CD4-positive, alpha-beta T cell treated with Interleukin-17A for 4 hours (primary cell): ENCODE data around the gene PBX3.

Source experiments
- DNase-seq: peaks from one replicate; pipeline ENCODE4 v3.0.0-alpha.2; 2020; ENCODE audit warnings: mixed read lengths

Gene PBX3

DNA sequence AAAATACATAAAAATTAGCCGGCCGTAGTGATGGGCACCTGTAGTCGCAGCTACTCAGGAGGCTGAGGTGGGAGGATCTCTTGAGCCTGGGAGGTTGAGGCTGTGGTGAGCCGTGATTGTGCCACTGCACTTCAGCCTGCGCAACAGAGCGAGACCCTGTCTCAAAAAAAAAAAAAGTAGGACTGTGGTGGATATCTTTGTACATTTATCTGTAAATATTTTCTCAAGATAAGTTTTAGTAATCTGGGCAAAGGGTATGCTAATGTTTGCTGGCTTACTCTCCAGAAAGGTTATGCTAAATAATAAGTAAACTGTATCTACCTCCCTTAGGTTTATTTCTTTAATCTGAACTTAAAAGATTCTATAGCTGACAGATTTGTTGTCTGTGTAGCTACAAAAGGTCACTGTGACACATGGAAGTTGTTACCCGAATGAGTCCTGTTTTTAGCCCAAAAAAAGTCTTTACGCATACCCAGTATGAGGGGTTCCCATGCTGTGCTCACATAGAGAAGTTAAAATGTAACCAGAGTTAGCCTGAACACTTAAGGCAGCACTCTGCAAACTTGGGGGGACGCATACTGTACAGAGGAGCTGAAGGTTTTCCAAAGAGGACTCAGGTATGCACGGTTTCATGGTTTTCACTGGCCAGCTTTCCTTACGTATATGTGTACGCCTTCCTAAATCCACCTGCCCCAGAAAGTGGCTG, 206.3 kb downstream of the PBX3 start:
- no peak for DNase-seq

DNA sequence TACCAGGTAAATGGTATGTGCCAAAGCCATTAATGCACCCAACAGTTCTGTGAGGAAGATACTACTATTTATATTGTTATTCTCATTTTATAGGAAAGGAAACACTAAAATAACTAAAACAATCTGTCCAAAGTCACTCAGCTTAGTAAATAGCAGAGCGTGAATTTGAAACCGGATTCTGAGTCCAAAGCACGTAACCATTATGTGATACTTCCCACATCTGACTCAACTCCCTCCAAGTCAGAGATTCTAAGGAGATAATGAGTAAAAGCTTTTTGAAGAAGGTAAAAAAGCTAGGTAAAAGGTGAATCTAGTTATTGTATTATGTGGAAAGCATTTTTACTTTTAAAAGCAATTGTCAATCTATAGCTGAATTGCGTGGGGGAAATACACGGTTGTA, 208.9 kb downstream of the PBX3 start:
- DNase-seq = no peak

DNA sequence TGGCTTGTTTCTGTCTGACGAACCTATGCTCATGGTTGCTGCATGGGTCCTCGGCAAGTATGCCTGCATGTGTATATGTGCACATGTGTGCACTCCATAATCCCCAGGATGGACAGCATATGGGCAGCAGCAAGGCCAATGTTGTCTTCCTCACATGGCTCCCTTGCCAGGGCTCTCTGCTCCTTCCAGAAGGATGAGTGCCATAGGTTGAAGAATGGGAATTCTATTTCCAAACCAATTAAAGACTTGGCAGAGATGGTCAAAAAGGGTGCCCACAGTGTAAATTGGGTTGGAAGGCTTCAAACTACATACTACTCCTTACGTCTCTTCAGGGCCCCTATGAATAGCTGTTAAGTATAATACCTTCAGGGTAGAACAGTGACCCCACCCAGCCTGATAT, 212.1 kb downstream of the PBX3 start:
- DNase-seq = no peak

DNA sequence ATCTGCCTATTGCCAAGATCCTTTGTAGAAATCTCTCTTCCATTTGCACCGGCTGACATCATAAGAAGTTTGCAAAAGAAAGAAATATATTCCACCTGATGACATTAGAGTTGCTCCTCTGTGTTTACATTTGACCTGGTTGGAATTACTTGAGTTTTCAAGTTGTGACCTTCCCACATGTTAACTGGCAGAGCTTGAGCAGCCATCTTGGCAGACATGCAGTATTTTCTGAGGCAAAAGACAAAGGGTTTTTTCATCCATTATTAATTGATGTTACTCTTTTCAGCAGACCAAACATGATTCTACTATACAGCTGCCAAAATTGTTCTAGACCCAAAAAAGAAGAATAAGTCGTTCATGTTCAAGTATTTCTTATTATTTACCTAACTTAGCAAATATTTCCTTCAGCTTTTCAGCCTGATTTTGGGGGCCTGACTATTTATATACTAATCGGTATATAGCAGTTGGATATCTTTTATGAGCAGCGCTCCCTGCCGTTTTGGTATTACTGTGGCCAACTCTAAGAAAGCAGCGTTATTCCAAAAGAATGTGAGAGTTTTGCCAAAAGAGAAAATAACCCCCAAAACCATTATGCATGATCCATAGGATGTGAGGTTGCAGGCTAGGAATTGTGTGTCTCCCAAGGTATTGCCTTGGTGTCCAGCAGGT, 212.9 kb downstream of the PBX3 start:
- no peak for DNase-seq

DNA sequence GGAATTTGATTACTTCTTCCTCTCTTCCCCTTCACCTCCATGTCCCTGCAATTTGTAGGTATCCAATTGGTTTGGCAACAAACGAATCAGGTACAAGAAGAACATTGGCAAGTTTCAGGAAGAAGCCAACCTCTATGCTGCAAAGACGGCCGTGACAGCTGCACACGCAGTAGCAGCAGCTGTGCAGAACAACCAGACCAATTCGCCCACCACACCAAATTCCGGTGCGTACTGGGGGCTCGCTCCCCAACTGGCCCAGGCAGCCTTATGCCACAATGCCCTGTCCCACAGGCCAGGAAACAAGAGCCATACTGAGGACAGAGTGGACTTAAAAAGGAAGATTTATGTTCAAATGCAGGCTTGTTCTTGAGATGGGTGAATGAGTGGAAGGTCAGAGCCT, 213.5 kb downstream of the PBX3 start:
- DNase-seq = no peak

DNA sequence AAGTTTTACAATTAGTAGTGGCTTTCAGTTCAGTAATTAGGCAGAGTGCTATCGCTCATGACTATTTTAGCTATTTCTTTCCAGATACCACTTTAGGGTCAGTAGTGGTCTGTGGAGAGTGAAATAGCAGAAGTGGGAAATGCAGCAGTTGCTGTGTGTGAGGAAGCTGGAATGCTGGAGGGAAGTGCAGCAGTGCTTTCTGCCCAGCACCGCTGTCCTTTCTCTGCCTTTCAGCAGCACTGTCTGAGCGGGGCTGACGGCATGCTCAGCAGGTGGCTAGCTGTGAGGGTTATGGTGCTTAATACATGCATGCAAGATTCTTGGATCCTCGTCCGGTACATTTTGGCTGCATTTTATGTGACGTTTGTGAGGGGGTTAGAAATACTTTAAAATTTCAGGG, 213.9 kb downstream of the PBX3 start:
- DNase-seq = no peak

DNA sequence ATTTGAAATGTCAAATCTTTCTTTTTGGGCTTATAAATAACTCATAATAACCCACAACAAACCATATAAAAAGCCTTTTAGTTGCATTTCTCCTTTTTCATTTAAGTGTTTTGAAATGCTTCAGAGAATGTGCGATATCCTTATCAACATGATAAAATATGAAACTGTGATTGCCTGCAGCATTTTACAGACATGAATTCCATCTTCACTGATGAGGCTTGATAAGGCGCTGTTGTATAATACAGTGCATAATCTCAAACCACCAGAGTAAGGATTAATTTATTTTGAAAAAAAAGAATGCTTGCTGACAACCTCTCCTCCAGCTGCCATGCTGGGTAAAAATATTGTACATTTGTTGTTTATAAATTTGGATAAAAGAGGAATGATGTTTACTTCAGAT, 216.8 kb downstream of the PBX3 start:
- DNase-seq = no peak

DNA sequence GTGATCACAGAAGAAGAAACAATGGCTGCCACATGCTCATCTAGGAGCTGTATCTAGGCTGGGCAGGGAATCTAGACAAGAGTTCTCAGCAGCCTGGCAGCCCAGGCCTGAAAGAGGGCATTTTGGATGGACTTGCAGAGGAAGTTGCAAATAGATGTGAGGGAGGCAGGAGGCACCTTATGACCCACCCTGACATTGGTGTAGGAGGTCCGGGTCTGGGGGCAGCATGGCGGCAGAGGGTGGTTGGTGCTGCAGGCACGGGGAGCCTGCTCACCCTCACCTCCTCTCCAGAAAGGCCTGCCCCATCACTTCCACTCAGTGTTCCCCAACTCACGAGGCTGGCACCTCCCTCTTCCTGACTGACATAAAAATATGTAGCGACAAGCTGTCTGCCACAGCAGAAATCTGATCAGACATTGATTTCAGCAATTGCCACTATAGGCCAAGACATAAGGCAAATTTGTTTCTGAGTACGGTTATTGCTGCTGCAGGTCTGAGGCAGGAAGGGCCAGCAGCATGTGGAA, 217.6 kb downstream of the PBX3 start:
- no peak for DNase-seq

DNA sequence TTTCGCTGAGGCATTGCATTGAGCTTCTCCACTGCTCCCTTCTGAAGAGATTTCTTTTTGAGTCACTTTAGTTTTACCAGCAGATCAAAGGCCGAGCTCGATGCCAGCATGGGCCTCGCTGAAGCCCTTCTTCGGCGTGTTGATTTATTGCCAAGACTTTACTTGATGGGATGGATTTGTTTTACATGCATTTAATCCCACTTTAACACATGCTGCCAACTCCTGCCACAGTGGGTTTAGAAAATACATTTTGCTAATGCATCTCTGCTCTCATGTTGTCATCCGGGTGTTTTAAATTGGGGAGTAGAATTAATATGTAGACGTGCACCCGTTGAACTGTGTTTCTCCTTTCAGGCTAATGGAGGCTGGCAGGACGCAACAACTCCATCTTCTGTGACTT, 218.3 kb downstream of the PBX3 start:
- DNase-seq = no peak

DNA sequence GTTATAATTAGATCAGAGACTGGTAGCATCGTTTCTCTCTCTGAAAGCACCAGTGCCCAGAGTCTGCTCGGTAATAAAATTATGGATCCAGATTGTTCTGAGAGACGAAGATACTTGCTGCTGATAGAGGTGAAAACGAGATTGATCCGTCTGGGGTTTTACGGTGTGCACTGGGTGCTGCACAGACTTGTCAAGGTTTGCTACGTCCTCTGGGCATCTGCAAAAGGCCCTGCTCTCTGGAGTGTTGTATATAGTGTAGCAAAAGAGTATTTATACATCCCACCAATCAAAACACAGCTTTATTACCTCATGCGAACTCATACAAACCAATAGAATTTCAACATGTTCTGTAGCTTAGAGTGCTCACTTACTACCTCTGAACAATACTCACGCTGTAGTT, 219.3 kb downstream of the PBX3 start:
- DNase-seq = no peak

DNA sequence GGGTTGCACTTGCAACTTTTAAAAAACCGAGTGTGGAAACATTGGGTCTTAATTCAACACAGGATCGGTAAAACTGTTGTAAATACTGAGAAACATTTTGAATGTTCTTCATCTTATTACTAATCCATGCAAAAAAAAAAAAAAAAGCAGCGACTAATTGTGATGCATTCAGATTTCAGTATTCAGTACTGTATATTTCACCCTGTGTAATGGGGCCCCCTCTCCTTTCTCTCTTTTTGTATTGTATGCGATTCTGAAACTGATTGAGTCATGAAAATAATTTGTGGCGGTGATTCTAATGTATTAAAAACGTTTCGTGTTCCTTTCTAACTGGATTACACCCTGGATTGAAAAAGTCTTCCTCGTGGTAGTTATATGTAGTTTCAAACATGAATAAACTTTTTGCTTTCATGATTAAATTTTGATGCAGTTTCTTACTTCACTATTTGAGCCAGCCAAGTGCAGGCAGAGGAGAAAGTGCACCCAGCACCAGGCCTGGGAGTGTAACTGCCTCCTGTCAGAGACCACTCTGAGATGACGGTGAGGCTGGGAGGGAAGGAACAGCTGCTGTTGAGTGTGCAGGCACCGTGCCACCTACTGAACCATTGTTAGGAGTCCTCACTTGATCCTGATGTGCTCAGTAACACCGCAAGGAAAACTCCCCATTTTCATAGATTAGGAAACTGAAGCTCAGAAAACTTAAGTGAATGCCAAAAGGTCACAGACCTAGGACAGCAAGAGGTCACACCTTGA, 220.0 kb downstream of the PBX3 start:
- no peak for DNase-seq

DNA sequence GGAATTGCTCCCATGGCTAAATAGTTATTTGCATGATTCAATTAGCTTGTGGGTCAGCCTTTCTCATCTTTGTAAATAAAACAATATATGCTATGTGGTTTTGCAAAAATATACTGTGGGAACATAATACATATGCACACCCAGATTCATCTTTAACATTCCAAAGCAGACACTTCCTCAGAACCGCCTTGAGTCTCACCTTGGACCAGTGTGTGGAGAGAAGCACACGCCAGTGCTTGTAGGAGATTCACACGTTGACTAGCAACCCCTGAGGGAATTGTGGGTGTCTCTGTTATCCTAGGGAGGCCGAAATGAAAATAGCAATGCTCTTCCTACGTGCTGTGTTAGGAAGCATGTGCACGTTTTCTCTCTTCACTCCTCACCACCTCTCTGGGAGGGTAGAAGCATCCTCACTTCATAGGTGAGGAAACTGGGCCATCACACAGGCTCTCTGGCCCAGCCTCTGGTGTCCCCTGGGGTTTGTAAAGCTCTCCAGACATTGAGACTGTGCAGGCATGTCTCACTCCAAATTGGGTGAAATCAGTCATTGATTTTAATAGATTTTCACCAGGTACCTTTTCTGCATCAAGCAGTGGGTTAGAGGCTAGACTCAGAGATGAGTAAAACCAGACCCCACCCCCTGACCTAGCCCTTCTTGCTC, 221.7 kb downstream of the PBX3 start:
- DNase-seq = no peak

DNA sequence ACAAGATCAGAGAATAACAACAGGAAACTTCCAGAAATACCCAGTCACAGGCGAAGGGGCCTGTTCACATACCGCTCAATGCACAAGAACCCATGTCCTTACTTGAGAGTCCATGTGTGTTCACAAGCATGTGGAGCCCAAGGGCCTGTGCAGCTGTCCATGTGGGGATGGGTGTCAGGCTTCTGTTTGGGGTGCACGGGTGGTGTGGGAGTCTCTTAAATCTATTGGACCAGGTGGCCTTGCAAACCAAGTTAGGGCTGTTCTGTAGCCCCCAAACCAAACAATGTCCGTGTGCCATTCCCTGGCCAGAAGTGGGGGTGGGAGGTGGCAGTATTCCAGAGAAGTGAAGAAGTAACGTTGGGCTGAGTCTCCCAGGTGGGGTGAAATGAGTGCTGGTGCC, 222.3 kb downstream of the PBX3 start:
- no peak for DNase-seq

DNA sequence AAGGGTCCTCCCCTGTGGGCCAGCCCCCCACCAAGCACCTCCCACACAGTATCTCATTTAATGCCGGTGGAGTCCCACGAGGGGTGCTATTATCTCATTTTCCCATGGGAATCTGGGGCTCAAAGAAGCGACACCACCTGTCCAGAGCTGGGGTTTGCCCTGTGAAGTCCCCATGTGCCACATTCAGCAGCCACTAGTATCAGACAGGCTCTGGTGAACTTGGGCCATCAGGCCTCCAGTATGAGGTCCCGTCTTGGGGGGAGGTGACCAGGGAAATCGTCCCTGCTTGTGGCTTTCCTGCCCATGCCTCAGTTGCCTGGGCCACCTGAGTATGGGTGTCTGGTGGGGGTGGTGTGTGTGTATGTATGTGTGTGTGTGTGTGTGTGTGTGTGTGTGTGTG, 222.7 kb downstream of the PBX3 start:
- DNase-seq = no peak

DNA sequence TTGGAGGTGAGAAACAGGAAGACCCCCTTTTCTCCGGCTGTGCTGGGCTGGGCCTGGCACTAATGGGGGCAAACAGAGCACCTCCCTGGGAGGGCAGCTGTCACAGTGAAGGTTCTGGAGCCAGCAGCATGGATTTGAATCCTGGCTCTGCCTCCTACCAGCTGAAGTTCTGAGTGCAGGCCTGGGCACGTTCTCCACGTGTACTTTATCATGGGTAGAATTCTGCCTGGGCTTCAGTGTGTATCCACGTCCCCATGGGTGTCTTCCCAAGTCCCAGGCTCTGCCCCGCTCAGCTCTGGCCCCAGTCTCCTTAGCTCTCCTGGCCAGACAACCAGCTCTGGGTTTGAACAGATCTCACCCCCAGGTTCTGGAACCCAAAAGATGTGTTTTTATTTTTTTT, 223.2 kb downstream of the PBX3 start:
- DNase-seq = no peak

DNA sequence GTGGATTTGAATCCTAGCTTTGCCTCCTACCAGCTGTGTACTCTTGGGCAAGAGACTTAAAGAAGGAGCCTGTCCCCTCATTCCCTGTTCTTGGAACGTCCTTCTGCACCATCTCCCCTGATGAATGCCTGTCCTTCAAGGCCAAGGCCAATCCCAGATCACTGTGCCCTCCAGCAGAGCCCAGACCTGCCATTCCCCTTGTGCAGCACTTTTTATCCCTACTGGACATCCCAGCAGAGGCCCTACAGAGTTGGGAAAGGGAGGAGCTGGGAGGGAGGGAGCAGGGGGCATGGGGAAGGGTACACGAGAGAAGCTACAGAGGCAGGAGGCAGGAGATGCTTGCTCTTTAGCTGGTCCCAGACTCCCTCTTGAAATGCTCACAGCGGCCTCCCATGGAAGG, 223.9 kb downstream of the PBX3 start:
- no peak for DNase-seq

DNA sequence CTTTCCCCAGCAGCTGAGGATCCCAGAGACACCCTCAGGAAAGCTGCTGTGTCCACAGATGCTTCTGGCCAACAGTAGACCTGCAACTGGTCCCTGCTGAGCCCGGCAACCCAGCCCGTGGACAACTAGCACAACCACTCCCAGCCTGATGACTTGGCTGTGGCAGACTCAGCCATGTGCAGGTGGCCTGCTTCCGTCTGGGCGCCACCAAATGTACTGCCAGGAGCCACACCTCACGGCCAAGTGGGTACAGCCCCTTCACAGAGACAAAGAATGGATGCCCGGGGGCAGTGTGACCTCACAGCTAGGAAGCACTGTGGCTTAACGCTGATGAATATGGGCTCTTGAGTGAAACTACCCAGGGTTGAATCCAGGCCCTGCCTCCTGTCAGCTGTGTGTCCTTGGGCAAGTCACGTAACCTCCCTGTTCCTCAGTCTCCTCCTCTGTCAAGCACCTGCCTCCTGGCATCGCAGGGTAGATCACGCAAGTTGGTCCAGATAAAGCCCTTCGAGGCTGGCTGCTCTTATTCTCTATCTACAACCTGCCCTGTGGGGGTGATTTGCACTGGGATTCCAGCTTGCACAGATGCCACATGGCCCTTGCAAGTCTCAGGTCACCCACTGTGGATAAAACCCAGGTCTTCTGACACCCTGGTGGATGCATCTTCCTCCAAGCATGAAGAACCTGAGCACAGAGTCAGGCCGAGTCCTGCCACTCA, 225.0 kb downstream of the PBX3 start:
- DNase-seq = no peak

DNA sequence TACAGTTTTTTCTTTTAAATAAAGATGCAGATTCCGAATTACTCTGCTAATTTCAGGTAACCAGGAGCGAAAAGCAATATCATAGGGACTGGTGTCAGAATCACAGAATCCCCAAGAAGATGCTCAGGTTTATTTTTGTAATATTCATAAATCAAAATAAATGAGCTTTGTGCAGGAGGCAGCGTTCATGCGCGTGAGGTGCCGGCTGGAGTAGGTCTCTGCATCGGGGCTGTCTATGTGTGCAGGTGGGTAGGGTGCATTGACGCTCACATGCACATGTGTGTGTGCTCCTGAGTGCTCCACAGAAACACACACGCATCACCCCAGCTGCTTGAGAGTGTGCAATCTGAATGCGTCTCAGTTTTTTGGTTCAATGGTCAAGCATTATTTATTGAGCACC, 226.4 kb downstream of the PBX3 start:
- no peak for DNase-seq

DNA sequence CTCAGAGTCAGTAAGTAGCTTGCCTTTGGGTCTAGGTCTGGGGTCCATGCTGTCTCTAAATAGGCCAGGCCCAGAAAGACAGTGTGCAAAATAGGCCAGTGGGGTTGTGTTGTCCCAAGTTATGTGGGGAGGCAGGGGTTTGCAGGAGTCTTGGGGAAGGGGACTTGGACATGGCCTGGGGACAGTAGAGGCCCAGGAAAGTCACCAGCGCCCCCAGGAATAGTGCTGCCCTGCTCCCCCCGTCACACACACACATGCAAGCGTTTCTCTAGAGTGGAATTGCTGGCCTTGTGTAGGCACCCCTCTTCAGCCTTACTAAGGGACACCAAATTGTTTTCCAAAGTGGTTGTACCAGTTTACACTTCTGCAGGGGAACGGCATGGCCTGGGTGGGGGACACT, 227.5 kb downstream of the PBX3 start:
- no peak for DNase-seq

DNA sequence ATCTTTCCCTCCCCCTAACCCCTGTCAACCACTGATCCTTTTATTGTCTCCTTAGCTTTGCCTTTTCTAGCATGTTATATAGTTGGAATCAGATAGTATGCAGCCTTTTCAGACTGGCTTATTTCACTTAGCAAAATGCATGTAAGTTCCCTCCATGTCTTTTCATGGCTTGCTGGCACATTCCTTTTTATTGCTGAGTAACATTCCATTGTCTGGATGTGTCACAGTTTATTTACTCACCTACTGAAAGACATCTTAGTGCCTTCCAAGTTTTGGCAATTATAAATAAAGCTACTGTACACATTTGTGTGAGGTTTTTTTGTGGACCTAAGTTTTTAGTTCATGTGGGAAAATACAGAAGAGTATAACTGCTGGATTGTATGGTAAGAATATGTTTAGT, 230.1 kb downstream of the PBX3 start:
- no peak for DNase-seq

DNA sequence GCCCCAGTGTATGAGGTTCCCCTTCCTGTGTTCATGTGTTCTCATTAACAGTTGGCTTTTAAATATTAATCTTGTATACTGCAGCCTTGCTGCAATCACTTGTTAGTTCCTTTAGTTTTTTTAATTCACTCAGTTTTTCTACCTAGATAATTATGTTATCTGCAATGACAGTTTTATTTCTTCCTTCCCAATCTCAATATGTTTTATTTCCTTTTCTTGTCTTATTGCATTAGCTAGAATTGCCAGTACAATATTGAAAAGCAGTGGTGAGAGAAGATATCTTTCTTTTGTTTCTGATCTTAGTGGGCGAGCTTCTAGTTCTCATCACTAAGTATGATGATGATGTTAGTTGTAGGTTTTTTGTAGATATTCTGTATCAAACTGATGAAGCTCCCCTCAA, 232.2 kb downstream of the PBX3 start:
- no peak for DNase-seq

DNA sequence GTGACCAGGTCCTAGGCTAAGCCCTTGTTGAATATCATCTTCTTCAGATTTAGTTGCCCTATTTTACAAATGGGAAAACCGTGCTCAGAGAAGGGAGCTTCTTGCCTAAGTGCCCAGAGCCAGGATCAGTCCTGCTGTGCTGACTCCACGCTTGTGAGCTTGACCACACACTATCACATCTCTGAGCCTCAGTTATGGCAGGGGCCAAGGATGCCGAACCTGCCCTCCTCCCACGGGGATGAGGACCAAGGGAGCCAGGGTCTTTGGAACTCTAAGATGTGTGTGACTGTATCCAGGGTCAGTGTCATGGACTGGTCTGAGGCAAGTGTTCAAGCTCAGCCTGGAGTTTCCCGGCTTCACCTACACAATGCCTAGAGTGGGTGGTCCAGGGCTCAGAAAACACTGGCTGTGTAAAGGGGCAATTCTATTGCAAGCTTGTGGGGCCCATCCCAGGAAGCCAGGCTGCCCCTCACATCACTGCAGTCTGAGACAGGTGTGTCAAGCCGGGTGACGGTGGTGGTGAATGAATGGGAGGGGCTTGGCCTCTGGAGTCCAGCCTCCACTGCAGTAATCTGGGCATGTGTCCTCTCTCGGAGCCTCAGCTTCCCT, 235.7 kb downstream of the PBX3 start:
- no peak for DNase-seq
